Adrenal gland (tissue), 5 donors: ENCODE measurements around the gene DOCK11.

Experiments used
- POLR2A ChIP-seq, 2 donors: fragments of 450-650 bp; IDR thresholded peaks; one replicate each; pipeline ENCODE4 v1.6.1; 2017; ENCODE audit warnings: antibody characterized with exemption in 2 of 2, mild to moderate bottlenecking in 2 of 2, moderate library complexity in 1 of 2
- TF ChIP-seq, protein P1 (sequence below), 6 experiments: fragments of 450-650 bp in 4 of 6; fragments of 200-600 bp in 2 of 6; sonication (generic) in 1 of 6; IDR thresholded peaks; 1 replicate in 5 of 6; 2 replicates in 1 of 6; pipeline versions ENCODE4 v1.5.1 to v1.8.0; 2016 to 2021; ENCODE audit warnings: antibody characterized with exemption in 6 of 6, mild to moderate bottlenecking in 2 of 6, moderate library complexity in 1 of 6
- donor health status: DM: no; HTN: no; CAD: no.

DNA sequence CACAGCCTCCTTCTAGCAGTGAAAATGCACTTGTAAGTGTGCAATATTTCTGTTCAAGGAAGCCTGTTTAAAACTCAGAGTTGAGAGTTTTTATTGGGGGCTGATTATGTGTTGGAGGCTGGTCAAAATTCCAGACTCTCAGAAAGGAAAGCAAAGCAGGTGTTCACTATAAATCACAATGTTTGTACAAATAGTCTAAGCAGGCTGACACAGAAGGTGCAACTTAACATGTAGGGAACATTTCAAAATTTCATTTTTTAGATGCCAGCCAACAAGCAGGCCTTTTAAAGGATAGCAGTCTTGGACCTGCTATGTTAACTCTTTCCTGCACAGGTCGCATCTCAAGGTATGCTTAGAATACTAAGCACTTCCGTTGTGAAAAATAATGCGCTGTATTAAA lies 119.5 kb downstream of the DOCK11 start:
- TF ChIP-seq, protein P1, sequence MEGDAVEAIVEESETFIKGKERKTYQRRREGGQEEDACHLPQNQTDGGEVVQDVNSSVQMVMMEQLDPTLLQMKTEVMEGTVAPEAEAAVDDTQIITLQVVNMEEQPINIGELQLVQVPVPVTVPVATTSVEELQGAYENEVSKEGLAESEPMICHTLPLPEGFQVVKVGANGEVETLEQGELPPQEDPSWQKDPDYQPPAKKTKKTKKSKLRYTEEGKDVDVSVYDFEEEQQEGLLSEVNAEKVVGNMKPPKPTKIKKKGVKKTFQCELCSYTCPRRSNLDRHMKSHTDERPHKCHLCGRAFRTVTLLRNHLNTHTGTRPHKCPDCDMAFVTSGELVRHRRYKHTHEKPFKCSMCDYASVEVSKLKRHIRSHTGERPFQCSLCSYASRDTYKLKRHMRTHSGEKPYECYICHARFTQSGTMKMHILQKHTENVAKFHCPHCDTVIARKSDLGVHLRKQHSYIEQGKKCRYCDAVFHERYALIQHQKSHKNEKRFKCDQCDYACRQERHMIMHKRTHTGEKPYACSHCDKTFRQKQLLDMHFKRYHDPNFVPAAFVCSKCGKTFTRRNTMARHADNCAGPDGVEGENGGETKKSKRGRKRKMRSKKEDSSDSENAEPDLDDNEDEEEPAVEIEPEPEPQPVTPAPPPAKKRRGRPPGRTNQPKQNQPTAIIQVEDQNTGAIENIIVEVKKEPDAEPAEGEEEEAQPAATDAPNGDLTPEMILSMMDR (IDR thresholded peaks at IDR 0.05), result no peak
- no peak for TF ChIP-seq POLR2A (IDR thresholded peaks at IDR 0.05)
